ENCODE data around the gene PRAC2. TPM values are rescaled to one million over a fixed set of nuclear protein-coding genes. Genes with fewer than 3 reads are reported as not detected.

The PRAC2 gene
- total RNA-seq, 1 donor from 2014 or later: not detected

DNA sequence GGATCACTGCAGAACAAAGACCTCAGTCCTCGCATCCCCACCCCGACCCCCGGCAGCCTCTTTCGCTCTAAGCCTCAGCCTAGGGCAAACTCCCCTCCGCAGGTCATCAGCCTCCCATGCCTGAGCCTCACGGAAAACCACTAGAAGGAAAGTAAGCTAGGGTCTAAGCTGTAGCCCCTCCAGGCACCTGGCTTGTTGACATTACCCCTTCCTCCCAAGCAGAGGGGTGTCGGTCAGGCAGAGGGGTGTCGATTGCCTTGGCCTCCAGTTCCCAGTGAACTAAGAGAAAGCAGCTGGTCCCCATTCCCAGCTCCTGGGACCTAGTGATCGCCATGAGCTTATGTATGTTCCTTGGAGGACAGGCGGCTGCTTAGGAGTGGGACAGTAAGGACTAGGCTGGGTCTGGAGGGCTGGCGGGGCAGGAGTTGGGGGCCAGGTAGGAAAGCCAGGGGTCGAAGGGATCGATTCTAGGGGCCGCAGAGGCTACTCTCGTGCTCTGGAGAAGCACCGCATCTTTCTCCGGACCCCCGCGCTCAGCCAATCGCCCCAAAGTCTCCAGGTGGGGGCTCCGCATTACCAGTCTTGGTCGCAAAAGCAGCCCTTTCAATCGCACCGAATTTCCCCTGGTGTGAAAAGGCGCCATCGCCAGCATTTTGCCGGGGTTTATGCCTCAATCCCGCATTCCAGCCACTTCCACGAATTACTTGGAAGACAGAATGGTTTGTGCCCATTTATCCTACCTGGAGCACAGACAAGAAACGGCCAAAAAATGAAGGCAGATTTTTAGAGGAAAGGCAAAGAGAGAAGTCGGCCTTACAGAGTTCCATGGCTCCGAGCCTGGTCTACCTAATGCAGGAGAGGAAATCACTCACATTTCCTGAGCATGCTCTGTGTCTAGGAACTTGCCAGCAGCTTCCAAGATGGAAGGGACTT lies 26.9 kb downstream of the PRAC2 start:
- H3K9ac ChIP-seq (ENCODE audit: low read length): no peak overlapping the region
- H2AFZ ChIP-seq (ENCODE audit: low read depth, low read length): no peak overlapping the region
- H3K36me3 ChIP-seq (ENCODE audit: insufficient read depth, low read length): no peaks in the 10 kb centered on the region
- peaks cover 10% of the 10 kb centered on the region for H3K9me3 Mint-ChIP-seq (ENCODE audit: unreplicated experiment)
- H3K4me3 ChIP-seq (ENCODE audit: insufficient read depth, low read depth, low read length): no peak overlapping the region
- H3K4me1 ChIP-seq (ENCODE audit: insufficient read depth, low read length): peaks cover 4% of the 10 kb centered on the region
- H3K36me3 Mint-ChIP-seq (ENCODE audit: low read depth, unreplicated experiment): peaks cover 4% of the 10 kb centered on the region
- FAIRE-seq: no peak
- H3K27me3 ChIP-seq (ENCODE audit: insufficient read depth, low read length): peaks cover 100% of the 10 kb centered on the region
- H3K4me1 Mint-ChIP-seq (ENCODE audit: low read depth, unreplicated experiment): peaks cover 3% of the 10 kb centered on the region
- TF ChIP-seq, protein P1, sequence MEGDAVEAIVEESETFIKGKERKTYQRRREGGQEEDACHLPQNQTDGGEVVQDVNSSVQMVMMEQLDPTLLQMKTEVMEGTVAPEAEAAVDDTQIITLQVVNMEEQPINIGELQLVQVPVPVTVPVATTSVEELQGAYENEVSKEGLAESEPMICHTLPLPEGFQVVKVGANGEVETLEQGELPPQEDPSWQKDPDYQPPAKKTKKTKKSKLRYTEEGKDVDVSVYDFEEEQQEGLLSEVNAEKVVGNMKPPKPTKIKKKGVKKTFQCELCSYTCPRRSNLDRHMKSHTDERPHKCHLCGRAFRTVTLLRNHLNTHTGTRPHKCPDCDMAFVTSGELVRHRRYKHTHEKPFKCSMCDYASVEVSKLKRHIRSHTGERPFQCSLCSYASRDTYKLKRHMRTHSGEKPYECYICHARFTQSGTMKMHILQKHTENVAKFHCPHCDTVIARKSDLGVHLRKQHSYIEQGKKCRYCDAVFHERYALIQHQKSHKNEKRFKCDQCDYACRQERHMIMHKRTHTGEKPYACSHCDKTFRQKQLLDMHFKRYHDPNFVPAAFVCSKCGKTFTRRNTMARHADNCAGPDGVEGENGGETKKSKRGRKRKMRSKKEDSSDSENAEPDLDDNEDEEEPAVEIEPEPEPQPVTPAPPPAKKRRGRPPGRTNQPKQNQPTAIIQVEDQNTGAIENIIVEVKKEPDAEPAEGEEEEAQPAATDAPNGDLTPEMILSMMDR (IDR thresholded peaks at IDR 0.05; ENCODE audit: insufficient read depth, low read depth, low read length): no peak
- TF ChIP-seq EZH2 (IDR thresholded peaks at IDR 0.05; ENCODE audit: insufficient read depth, low read length): peak; percentile 98
- DNase-seq (ENCODE audit: low read depth): no peak
- no peak overlapping the region for H3K4me3 Mint-ChIP-seq (ENCODE audit: unreplicated experiment)
- H3K79me2 ChIP-seq (ENCODE audit: insufficient read depth, low read length): no peaks in the 10 kb centered on the region
- no peak overlapping the region for H3K27ac ChIP-seq (ENCODE audit: low read depth, low read length)
- peaks cover 94% of the 10 kb centered on the region for H3K27me3 Mint-ChIP-seq (ENCODE audit: low read depth, unreplicated experiment)
- H3K27ac Mint-ChIP-seq (ENCODE audit: unreplicated experiment): no peak overlapping the region
- peaks cover 8% of the 10 kb centered on the region for H3K9me3 ChIP-seq (ENCODE audit: insufficient read depth, low read depth, low read length)
- no peak overlapping the region for H3K4me2 ChIP-seq (ENCODE audit: low read length)
- H4K20me1 ChIP-seq (ENCODE audit: insufficient read depth, low read length): peaks cover 10% of the 10 kb centered on the region

DNA sequence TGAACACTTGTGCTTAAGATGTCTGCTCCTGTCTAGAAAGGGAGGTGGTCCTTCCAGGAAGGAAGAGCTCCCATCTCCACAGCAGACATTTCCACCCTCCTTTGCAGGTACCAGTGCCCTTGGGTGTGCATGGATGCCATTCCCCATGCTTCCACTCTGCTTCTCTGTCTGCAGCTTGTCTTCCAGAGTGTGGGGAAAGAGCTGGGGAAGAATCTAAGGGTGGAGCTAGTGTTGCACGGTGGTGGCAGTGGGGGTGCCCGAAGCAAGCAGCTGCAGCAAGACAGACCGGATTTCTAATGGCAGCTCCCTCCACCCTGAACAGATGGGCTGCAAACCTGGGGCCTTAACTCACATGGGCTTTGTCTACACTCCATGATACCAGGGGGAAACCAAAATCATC lies 28.2 kb downstream of the PRAC2 start:
- Histone ChIP-seq H3K4me2 (ENCODE audit: low read length) (no peak overlapping the region), H3K27ac (ENCODE audit: low read depth, low read length) (no peak overlapping the region), H2AFZ (ENCODE audit: low read depth, low read length) (no peak overlapping the region), H3K4me3 (ENCODE audit: insufficient read depth, low read depth, low read length) (no peak overlapping the region), H3K4me1 (ENCODE audit: insufficient read depth, low read length) (peaks cover 4% of the 10 kb centered on the region), H3K79me2 (ENCODE audit: insufficient read depth, low read length) (no peaks in the 10 kb centered on the region), H3K9ac (ENCODE audit: low read length) (no peak overlapping the region), H3K36me3 (ENCODE audit: insufficient read depth, low read length) (no peaks in the 10 kb centered on the region), H3K27me3 (ENCODE audit: insufficient read depth, low read length) (peaks cover 100% of the 10 kb centered on the region), H3K9me3 (ENCODE audit: insufficient read depth, low read depth, low read length) (peaks cover 8% of the 10 kb centered on the region), H4K20me1 (ENCODE audit: insufficient read depth, low read length) (peaks cover 10% of the 10 kb centered on the region)
- no peak for FAIRE-seq
- H3K4me3 Mint-ChIP-seq (ENCODE audit: unreplicated experiment): no peak overlapping the region
- TF ChIP-seq EZH2 (IDR thresholded peaks at IDR 0.05; ENCODE audit: insufficient read depth, low read length): peak; percentile 3
- TF ChIP-seq, protein P1 (IDR thresholded peaks at IDR 0.05; ENCODE audit: insufficient read depth, low read depth, low read length): no peak
- no peak overlapping the region for H3K27ac Mint-ChIP-seq (ENCODE audit: unreplicated experiment)
- peaks cover 4% of the 10 kb centered on the region for H3K36me3 Mint-ChIP-seq (ENCODE audit: low read depth, unreplicated experiment)
- no peak for DNase-seq (ENCODE audit: low read depth)
- peaks cover 93% of the 10 kb centered on the region for H3K27me3 Mint-ChIP-seq (ENCODE audit: low read depth, unreplicated experiment)
- peaks cover 10% of the 10 kb centered on the region for H3K9me3 Mint-ChIP-seq (ENCODE audit: unreplicated experiment)
- peaks cover 3% of the 10 kb centered on the region for H3K4me1 Mint-ChIP-seq (ENCODE audit: low read depth, unreplicated experiment)

Data from astrocyte (in vitro differentiated cells and primary cell).